H9 (cell line): ENCODE data around the gene MARK2. TPM values are rescaled to one million over a fixed set of nuclear protein-coding genes. Genes with fewer than 3 reads are reported as not detected.

Experiments
- DNase-seq: peaks from one replicate; pipeline ENCODE4 v3.0.0-alpha.2; 2017
- H2AFZ ChIP-seq: one replicate; pipeline ENCODE4 v1.6.1; 2013; ENCODE audit warnings: mild to moderate bottlenecking, low read length, control low read depth, moderate library complexity
- H2AK5ac ChIP-seq: 2 replicates; pipeline ENCODE4 v1.6.1; 2013; ENCODE audit warnings: low read length, control low read depth, mixed read lengths; ENCODE audit not compliant: insufficient read length
- H2BK120ac ChIP-seq: one replicate; pipeline ENCODE4 v1.6.1; 2013; ENCODE audit warnings: low read depth, mild to moderate bottlenecking, low read length, control low read depth, inconsistent platforms; ENCODE audit not compliant: poor library complexity, severe bottlenecking
- H2BK12ac ChIP-seq: 2 replicates; pipeline ENCODE4 v1.6.1; 2013; ENCODE audit warnings: low read length, control low read depth, mixed read lengths, low read depth; ENCODE audit not compliant: insufficient read length
- H2BK15ac ChIP-seq: 2 replicates; pipeline ENCODE4 v1.6.1; 2013; ENCODE audit warnings: low read depth, low read length, control low read depth
- H2BK20ac ChIP-seq: one replicate; pipeline ENCODE4 v1.6.1; 2013; ENCODE audit warnings: low read depth, mild to moderate bottlenecking, low read length, control low read depth, inconsistent platforms; ENCODE audit not compliant: poor library complexity, severe bottlenecking
- H2BK5ac ChIP-seq: 2 replicates; pipeline ENCODE4 v1.6.1; 2013; ENCODE audit warnings: low read length, control low read depth, mixed read lengths; ENCODE audit not compliant: insufficient read length
- H3K14ac ChIP-seq: 2 replicates; pipeline ENCODE4 v1.6.1; 2013; ENCODE audit warnings: low read length, control low read depth; ENCODE audit not compliant: insufficient read depth
- H3K18ac ChIP-seq: 2 replicates; pipeline ENCODE4 v1.6.1; 2013; ENCODE audit warnings: low read depth, mild to moderate bottlenecking, mixed read lengths, low read length, control low read depth; ENCODE audit not compliant: insufficient read length
- H3K23ac ChIP-seq: 2 replicates; pipeline ENCODE4 v1.6.1; 2013; ENCODE audit warnings: low read length, control low read depth, mixed read lengths, low read depth; ENCODE audit not compliant: insufficient read length
- H3K23me2 ChIP-seq: 2 replicates; pipeline ENCODE4 v1.6.1; 2013; ENCODE audit warnings: low read depth, mild to moderate bottlenecking, mixed read lengths, low read length, control low read depth; ENCODE audit not compliant: insufficient read length, poor library complexity, severe bottlenecking
- H3K27ac ChIP-seq: 2 replicates; pipeline ENCODE4 v1.5.1; 2013; ENCODE audit warnings: low read length, control low read depth, mixed read lengths, low read depth; ENCODE audit not compliant: insufficient read length
- H3K27me3 ChIP-seq: 2 replicates; pipeline ENCODE4 v1.6.1; 2013; ENCODE audit warnings: low read length, control low read depth, inconsistent platforms; ENCODE audit not compliant: insufficient read depth
- H3K4ac ChIP-seq: 2 replicates; pipeline ENCODE4 v1.6.1; 2013; ENCODE audit warnings: low read depth, mild to moderate bottlenecking, control low read depth, inconsistent platforms, low read length, moderate library complexity
- H3K4me1 ChIP-seq: 2 replicates; pipeline ENCODE4 v1.6.1; 2013; ENCODE audit warnings: low read length, control low read depth, inconsistent platforms; ENCODE audit not compliant: insufficient read depth
- H3K4me2 ChIP-seq: 2 replicates; pipeline ENCODE4 v1.6.1; 2013; ENCODE audit warnings: low read length, control low read depth, mixed read lengths; ENCODE audit not compliant: insufficient read length, insufficient read depth
- H3K56ac ChIP-seq: 2 replicates; pipeline ENCODE4 v1.6.1; 2013; ENCODE audit warnings: low read depth, mild to moderate bottlenecking, mixed read lengths, low read length, control low read depth; ENCODE audit not compliant: insufficient read length
- H3K79me1 ChIP-seq: 2 replicates; pipeline ENCODE4 v1.6.1; 2013; ENCODE audit warnings: low read depth, mild to moderate bottlenecking, moderate library complexity, low read length, control low read depth, inconsistent platforms; ENCODE audit not compliant: insufficient read depth, poor library complexity, severe bottlenecking
- H3K79me2 ChIP-seq: 2 replicates; pipeline ENCODE4 v1.6.1; 2013; ENCODE audit warnings: low read length, control low read depth, inconsistent platforms; ENCODE audit not compliant: insufficient read depth
- H3K9ac ChIP-seq: 2 replicates; pipeline ENCODE4 v1.6.1; 2013; ENCODE audit warnings: low read length, control low read depth, mixed read lengths; ENCODE audit not compliant: insufficient read length; ENCODE audit errors: extremely low read depth
- H3K9me3 ChIP-seq: one replicate; pipeline ENCODE4 v1.6.1; 2013; ENCODE audit warnings: low read depth, low read length, inconsistent platforms; ENCODE audit not compliant: control insufficient read depth
- H3T11ph ChIP-seq: one replicate; pipeline ENCODE4 v1.6.1; 2013; ENCODE audit warnings: mild to moderate bottlenecking, low read length, control low read depth, inconsistent platforms
- H4K20me1 ChIP-seq: one replicate; pipeline ENCODE4 v1.6.1; 2013; ENCODE audit not compliant: control insufficient read depth, insufficient read length, insufficient read depth
- H4K5ac ChIP-seq: 2 replicates; pipeline ENCODE4 v1.6.1; 2013; ENCODE audit warnings: low read depth, mild to moderate bottlenecking, mixed read lengths, low read length, control low read depth; ENCODE audit not compliant: insufficient read length
- H4K8ac ChIP-seq: replicated peaks from 2 replicates; pipeline ENCODE4 v1.6.1; 2013; ENCODE audit warnings: low read length, control low read depth, mixed read lengths, low read depth; ENCODE audit not compliant: insufficient read length
- H4K91ac ChIP-seq: 2 replicates; pipeline ENCODE4 v1.6.1; 2013; ENCODE audit warnings: low read depth, mild to moderate bottlenecking, moderate library complexity, mixed read lengths, low read length, control low read depth; ENCODE audit not compliant: insufficient read length
- H3K27ac Mint-ChIP-seq, 3 experiments: 2 replicates in 2 of 3; 3 replicates in 1 of 3; pipeline ENCODE4 v1.8.0; 2020 to 2021; ENCODE audit warnings: mixed read lengths in 3 of 3, mild to moderate bottlenecking in 1 of 3, moderate library complexity in 1 of 3
- H3K27me3 Mint-ChIP-seq: 2 replicates; pipeline ENCODE4 v1.8.0; 2021; ENCODE audit warnings: low read depth, mild to moderate bottlenecking, moderate library complexity, mixed read lengths
- H3K36me3 Mint-ChIP-seq, 3 experiments: 2 replicates in 2 of 3; 3 replicates in 1 of 3; pipeline ENCODE4 v1.8.0; 2020 to 2021; ENCODE audit warnings: low read depth in 3 of 3, mixed read lengths in 3 of 3; ENCODE audit not compliant: insufficient read depth in 1 of 3
- H3K4me1 Mint-ChIP-seq, 2 experiments: 2 replicates each; pipeline ENCODE4 v1.8.0; 2020; ENCODE audit warnings: mixed read lengths in 2 of 2
- H3K4me3 Mint-ChIP-seq, 2 experiments: 2 replicates in 1 of 2; 3 replicates in 1 of 2; pipeline ENCODE4 v1.8.0; 2020 to 2021; ENCODE audit warnings: mild to moderate bottlenecking in 2 of 2, mixed read lengths in 2 of 2, moderate library complexity in 1 of 2
- H3K9me3 Mint-ChIP-seq, 2 experiments: 2 replicates in 1 of 2; 3 replicates in 1 of 2; pipeline ENCODE4 v1.8.0; 2020; ENCODE audit warnings: mild to moderate bottlenecking in 2 of 2, mixed read lengths in 2 of 2, moderate library complexity in 1 of 2
- WGBS: extraction: QIAGEN DNeasy Blood & Tissue Kit; methylation state at CpG from one replicate; pipeline ENCODE4 v1.1.7; 2013; ENCODE audit warnings: missing lambda C conversion rate, low lambda C conversion rate, mixed read lengths; ENCODE audit not compliant: insufficient read length; ENCODE audit errors: extremely low coverage; 5-methylcytosine and 5-hydroxymethylcytosine counted together
- total RNA-seq: library from RNA; stranded (reverse); gene quantifications from 2 replicates; pipeline ENCODE4 v1.2.1, GENCODE V29; 2021
- TF ChIP-seq, protein P1 (sequence below): fragments of 200-600 bp; sonication (generic); conservative IDR thresholded peaks from 3 replicates; pipeline ENCODE4 v1.8.0; 2021; ENCODE audit warnings: antibody characterized with exemption, mild to moderate bottlenecking

The MARK2 gene
- total RNA-seq, 1 experiment from 2014 or later, result 45.7 TPM

DNA sequence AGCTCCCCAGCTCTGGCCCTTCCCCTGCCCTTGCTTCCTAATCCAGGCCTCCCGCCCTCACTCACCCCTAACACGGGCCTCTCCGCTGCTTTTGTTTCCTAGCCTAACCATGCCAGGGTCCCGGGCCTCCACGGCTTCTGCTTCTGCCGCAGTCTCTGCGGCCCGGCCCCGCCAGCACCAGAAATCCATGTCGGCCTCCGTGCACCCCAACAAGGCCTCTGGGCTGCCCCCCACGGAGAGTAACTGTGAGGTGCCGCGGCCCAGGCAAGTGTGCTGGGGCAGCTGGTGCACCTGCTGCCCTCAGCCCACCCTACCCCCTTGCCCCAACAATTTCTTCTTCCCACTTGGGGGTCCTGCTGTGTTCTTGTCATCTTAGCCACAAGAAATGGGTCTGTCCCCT is 65.0 kb downstream of the MARK2 start:
- Histone ChIP-seq H3K9me3 (no peaks in the 10 kb centered on the region), H3K56ac (no peak overlapping the region), H2BK5ac (no peak overlapping the region), H3K4ac (no peak overlapping the region), H3K23me2 (no peaks in the 10 kb centered on the region), H3K4me2 (no peak overlapping the region), H3K4me1 (no peaks in the 10 kb centered on the region; the same call in 1 of the 2 replicates), H4K91ac (no peak overlapping the region), H3K27ac (no peak overlapping the region), H3K18ac (no peak overlapping the region), H4K8ac (no peak overlapping the region), H2BK12ac (no peak overlapping the region), H2BK120ac (no peak overlapping the region), H4K20me1 (no peaks in the 10 kb centered on the region), H2AK5ac (no peak overlapping the region), H3K9ac (no peak overlapping the region), H3K79me2 (no peaks in the 10 kb centered on the region), H2AFZ (no peak overlapping the region), H4K5ac (no peak overlapping the region), H3K23ac (no peak overlapping the region), H3K79me1 (no peaks in the 10 kb centered on the region), H3K27me3 (no peaks in the 10 kb centered on the region), H3T11ph (no peak overlapping the region), H3K14ac (no peak overlapping the region), H2BK20ac (no peak overlapping the region), H2BK15ac (no peak overlapping the region)
- WGBS, result no CpG with 5 or more reads among the region's 14 CpGs
- H3K4me3 Mint-ChIP-seq, result no peak overlapping the region
- peaks cover 15 to 43% of the 10 kb centered on the region in 2 experiments for H3K4me1 Mint-ChIP-seq
- TF ChIP-seq, protein P1, sequence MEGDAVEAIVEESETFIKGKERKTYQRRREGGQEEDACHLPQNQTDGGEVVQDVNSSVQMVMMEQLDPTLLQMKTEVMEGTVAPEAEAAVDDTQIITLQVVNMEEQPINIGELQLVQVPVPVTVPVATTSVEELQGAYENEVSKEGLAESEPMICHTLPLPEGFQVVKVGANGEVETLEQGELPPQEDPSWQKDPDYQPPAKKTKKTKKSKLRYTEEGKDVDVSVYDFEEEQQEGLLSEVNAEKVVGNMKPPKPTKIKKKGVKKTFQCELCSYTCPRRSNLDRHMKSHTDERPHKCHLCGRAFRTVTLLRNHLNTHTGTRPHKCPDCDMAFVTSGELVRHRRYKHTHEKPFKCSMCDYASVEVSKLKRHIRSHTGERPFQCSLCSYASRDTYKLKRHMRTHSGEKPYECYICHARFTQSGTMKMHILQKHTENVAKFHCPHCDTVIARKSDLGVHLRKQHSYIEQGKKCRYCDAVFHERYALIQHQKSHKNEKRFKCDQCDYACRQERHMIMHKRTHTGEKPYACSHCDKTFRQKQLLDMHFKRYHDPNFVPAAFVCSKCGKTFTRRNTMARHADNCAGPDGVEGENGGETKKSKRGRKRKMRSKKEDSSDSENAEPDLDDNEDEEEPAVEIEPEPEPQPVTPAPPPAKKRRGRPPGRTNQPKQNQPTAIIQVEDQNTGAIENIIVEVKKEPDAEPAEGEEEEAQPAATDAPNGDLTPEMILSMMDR, result no peak
- H3K36me3 Mint-ChIP-seq, result peaks cover 38 to 74% (median 70%) of the 10 kb centered on the region in 3 experiments; a peak in 6 of 7 replicates
- no peaks in the 10 kb centered on the region for H3K9me3 Mint-ChIP-seq
- peak overlapping the region; percentile 58 to 85 (median 67); a peak in 4 of 7 replicates for H3K27ac Mint-ChIP-seq
- DNase-seq, result no peak
- H3K27me3 Mint-ChIP-seq, result no peaks in the 10 kb centered on the region
